HL-60 (cell line): ENCODE results near the gene NKD2.

ENCODE experiments used
- DNase-seq, 2 experiments: peaks; one replicate each; pipeline ENCODE4 v3.0.0-alpha.2; 2010 to 2020; ENCODE audit warnings: low read depth in 1 of 2, low spot score in 1 of 2
- H3K27ac ChIP-seq: fragments of 250-450 bp; sonication (Bioruptor Pico); replicated peaks from 2 replicates; pipeline ENCODE4 v1.5.1; 2020; ENCODE audit warnings: mild to moderate bottlenecking, moderate library complexity
- H3K27me3 ChIP-seq: fragments of 250-450 bp; sonication (Bioruptor Pico); 2 replicates; pipeline ENCODE4 v1.5.1; 2021; ENCODE audit warnings: mild to moderate bottlenecking, moderate library complexity; ENCODE audit not compliant: insufficient read depth, poor library complexity, severe bottlenecking
- H3K4me3 ChIP-seq: replicated peaks from 2 replicates; pipeline ENCODE4 v1.5.1; 2011; ENCODE audit warnings: mild to moderate bottlenecking, control low read depth, low read length; ENCODE audit not compliant: insufficient read depth
- CTCF ChIP-seq: IDR thresholded peaks from one replicate; pipeline ENCODE4 v1.5.1; 2011; ENCODE audit warnings: low read length, control low read depth, inconsistent platforms; ENCODE audit not compliant: insufficient read depth
- GABPA ChIP-seq: IDR thresholded peaks from 2 replicates; pipeline ENCODE4 v1.6.1; 2012; ENCODE audit warnings: low read depth
- POLR2AphosphoS5 ChIP-seq: IDR thresholded peaks from 2 replicates; pipeline ENCODE4 v1.6.1; 2012; ENCODE audit warnings: low read depth
- REST ChIP-seq: IDR thresholded peaks from 2 replicates; pipeline ENCODE4 v1.6.1; 2012; ENCODE audit warnings: low read depth; ENCODE audit not compliant: insufficient replicate concordance
- SPI1 ChIP-seq: IDR thresholded peaks from 2 replicates; pipeline ENCODE4 v1.6.1; 2012; ENCODE audit warnings: low read depth, mild to moderate bottlenecking, borderline replicate concordance

NKD2 gene

GRCh38 chr5:1033178-1033577 is 24.6 kb downstream of the NKD2 start:
- no peak for TF ChIP-seq POLR2AphosphoS5
- no peak for TF ChIP-seq SPI1
- no peak for TF ChIP-seq CTCF
- H3K27me3 ChIP-seq: no peaks in the 10 kb centered on the region
- no peak overlapping the region for H3K27ac ChIP-seq
- no peak for DNase-seq
- no peak overlapping the region for H3K4me3 ChIP-seq

GRCh38 chr5:1033606-1034420 is 25.2 kb downstream of the NKD2 start:
- H3K27me3 ChIP-seq: no peaks in the 10 kb centered on the region
- DNase-seq: no peak
- H3K4me3 ChIP-seq: no peak overlapping the region
- TF ChIP-seq SPI1 (no peak), POLR2AphosphoS5 (no peak), CTCF (no peak), GABPA (no peak), REST (no peak)
- H3K27ac ChIP-seq: no peak overlapping the region

- H3K27me3 ChIP-seq: no peaks in the 10 kb centered on the region
- TF ChIP-seq POLR2AphosphoS5 (no peak), GABPA (no peak), REST (no peak), SPI1 (no peak), CTCF (no peak)
- H3K4me3 ChIP-seq: no peak overlapping the region
- H3K27ac ChIP-seq: no peak overlapping the region
- DNase-seq: no peak
Observed at GRCh38 chr5:1034421-1034905, 25.9 kb downstream of the NKD2 start.
